HG02678 (cell line): ENCODE data around the gene MPPE1.
"Not testable (repeated sequence)": the region's sequence is repeated elsewhere in the genome, so short reads cannot be mapped to it uniquely, and the experiment has no call there.

Source experiments
- ATAC-seq: cut with Tn5 transposase; IDR thresholded peaks from one replicate; pipeline ENCODE4 v1.9.1; 2021; ENCODE audit warnings: mild to moderate bottlenecking, moderate library complexity; ENCODE audit not compliant: unreplicated experiment

The MPPE1 gene

GRCh38 chr18:11859903-11860407 lies 48.2 kb downstream of the MPPE1 start:
- no peak for ATAC-seq

DNA sequence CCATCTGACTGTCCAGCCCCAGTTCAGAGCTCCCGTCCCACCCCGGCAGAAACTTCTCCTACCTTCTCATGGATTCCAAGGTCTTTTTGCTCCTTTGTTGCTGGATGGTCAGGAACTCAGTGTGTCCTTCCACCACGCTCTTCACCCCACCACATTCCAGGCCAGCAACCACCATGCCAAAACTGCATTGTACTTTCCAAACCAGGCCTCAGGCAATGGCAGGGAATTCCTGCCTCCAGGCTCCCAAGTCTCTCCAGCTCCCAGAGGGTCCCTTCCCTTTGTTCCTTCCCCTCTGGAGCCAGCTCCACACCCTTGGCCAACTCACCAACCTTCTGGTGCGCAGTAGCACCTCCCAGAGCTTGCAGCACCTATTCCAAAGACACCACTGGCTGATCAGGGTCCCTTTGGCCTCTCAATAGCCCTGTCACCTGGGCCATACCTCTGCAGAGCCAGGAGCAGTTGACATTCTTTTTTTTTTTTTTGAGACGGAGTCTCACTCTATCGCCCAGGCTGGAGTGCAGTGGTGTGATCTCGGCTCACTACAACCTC lies 48.8 kb downstream of the MPPE1 start:
- no peak for ATAC-seq

DNA sequence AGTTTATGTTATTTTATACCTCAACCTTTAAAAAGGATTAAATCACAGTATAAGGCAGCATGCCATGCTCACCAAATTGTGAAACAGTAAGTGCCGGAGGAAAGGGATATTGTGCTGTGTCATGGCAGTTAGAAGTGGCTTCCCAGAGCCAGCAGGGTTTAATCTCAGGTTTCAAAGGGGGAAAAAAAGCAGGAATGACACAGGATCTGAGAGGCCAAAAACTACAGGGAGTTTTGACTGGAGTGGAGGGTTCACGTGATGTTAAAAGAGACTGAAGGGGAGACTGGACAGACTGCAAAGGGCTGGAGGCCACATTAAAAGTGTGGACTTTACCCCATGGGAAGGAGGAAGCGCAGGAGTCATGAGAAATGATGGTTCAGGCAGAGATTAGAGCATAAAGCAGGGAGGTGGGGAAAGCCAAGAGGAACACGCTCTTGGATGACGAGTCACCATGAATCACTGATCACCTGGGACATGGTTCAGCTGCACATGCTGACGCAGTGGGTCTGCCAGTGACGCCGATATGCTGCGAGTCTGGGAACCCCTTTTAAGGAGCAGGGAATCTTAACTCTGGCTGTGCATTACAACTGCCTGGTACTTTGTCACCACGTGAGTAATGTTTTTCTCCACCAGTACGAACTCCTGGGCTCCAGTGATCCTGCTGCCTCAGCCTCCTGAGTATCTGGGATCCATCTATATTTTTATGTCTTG lies 50.8 kb downstream of the MPPE1 start:
- ATAC-seq: no peak

- ATAC-seq: not testable (repeated sequence)
These were observed 53.6 kb downstream of the MPPE1 start for GRCh38 chr18:11854554-11854953.

DNA sequence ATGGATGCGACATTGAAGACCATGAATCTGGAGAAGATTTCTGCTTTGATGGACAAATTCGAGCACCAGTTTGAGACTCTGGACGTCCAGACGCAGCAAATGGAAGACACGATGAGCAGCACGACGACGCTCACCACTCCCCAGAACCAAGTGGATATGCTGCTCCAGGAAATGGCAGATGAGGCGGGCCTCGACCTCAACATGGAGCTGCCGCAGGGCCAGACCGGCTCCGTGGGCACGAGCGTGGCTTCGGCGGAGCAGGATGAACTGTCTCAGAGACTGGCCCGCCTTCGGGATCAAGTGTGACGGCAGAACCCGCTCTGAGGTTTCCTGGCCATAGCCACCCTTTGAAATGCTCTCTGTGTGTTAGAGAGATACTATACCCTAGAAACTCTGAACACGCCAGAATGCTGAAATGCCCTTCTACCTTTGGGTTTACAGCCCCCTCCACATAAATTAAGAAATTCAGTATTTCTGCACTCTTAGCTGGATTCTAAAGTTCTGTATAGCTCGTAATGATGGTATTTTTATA lies 56.2 kb downstream of the MPPE1 start:
- no peak for ATAC-seq

GRCh38 chr18:11851146-11851805 lies 56.8 kb downstream of the MPPE1 start, which contains the start of gene CHMP1B:
Gene CHMP1B, plus strand, starts transcription at chr18:11851413. Its CDS starts 99 bp downstream, at chr18:11851512.
- ATAC-seq: peak; percentile 97

DNA sequence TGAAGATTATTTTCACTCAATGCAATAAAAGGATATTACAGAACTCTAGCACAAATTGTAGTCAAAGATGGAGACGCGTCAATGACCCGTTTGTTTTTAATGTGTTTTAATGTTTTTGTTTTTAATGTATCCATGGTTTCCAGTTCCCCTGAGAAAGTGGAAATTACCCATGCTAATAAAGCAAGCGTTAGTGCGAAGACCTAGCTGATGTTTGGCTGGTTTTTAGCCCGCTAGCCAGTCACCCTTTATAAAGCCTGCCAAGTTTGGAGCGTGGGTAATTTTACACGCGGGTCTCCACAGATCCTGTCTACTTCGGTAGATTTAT lies 57.3 kb downstream of the MPPE1 start:
- peak; percentile 25 for ATAC-seq

GRCh38 chr18:11849841-11850634 lies 58.1 kb downstream of the MPPE1 start:
- no peak for ATAC-seq

DNA sequence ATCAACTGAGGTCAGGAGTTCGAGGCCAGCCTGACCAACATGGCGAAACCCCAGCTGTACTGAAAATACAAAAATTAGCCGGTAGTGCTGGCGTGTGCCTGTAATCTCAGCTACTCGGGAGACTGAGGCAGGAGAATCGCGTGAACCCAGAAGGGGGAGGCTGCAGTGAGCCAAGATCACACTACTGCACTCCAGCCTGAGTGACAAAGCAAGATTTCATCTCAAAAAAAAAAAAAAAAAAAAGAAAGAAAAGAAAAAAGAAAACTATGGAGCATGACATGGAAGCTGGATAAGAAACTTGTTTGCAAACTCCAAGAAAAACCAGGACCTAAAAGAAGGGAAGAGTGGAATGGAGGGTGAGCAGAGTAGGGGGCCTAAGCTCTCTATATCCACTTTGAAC lies 58.8 kb downstream of the MPPE1 start:
- no peak for ATAC-seq

DNA sequence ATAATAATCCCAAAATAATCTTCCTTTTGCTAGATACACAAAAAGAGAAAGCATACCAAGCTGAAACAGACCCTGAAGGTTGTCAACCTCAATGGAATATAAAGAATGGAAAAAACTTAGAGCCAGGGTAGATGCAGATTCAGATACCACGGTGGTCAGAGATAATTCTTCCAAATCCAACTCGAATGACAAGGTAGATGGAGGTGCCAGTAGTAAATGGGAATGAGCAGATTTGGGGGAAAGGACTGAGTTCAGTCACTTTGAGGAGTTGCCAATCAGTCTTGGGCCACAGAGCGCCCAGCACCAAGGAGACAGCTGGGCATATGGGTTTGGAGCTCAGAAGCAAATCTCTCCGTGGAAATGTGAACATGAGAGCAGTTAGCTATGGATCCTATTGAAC lies 60.3 kb downstream of the MPPE1 start:
- no peak for ATAC-seq

DNA sequence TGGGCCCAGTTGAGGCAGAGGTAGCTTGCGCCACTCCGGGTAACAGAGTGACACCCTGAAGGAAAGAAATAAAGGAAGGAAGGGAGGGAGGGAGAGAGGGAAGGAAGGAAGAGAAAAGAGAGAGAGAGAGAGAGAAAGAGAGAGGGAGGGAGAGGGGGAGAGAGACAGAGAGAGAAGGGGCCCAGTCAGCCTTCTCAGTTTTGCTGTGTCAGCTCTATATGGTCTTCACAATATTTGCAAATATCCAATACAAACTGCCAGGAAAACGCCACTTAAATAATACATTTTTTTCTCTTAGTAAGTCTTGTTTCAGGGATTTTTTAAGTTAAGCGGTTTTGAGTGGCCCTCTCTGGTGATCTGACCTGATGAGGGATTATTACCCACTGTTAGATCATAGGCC lies 62.5 kb downstream of the MPPE1 start:
- no peak for ATAC-seq

GRCh38 chr18:11844436-11844835 lies 63.7 kb downstream of the MPPE1 start:
- no peak for ATAC-seq

DNA sequence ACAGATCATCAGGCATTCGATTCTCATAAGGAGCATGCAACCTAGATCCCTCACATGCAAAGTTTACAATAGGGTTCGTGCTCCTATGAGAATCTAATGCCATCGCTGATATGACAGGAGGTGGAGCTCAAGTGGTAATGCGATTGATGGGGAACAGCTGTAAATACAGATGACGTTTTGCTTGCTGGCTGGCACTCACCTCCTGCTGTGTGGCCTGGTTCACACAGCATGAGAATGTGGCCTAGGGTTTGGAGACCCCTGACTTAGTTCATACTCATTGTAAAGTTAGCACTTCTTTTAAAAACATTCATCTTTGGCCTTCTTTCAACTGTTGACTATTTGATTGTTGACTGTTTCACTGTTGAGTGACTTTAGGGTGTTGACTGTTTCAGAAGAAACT lies 65.6 kb downstream of the MPPE1 start:
- no peak for ATAC-seq

GRCh38 chr18:11840493-11840892 lies 67.6 kb downstream of the MPPE1 start:
- no peak for ATAC-seq

DNA sequence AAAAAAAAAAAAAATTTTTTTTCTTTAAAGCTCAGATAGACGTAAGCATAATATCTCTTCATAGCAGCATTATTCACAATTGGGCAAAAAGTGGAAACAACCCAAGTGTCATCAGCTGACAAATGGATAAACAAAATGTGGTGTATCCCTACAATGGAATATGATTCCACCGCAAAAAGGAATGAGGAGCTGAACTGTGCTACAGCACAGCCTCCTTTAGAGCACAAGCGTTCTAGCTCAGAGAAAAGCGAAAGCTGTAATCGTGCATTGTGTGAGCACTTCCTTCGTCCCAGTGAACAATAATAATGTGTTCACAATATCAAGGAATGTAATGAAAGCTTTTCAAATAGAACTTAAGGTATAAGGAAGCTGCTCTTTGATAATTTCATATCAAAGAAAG lies 68.6 kb downstream of the MPPE1 start:
- no peak for ATAC-seq

- no peak for ATAC-seq
These were observed 73.3 kb downstream of the MPPE1 start for GRCh38 chr18:11834772-11835171.
